ENCODE measurements around the gene SRPRA. TPM values are rescaled to one million over a fixed set of nuclear protein-coding genes. Genes with fewer than 3 reads are reported as not detected.

The SRPRA gene
- total RNA-seq, 1 experiment from 2014 or later, result 85.1 TPM

Other genes starting within 250 kb of the SRPRA start
- 1.3 and 2.8 TPM in 2 replicates for gene CDON, start 206.0 kb downstream of the SRPRA start, total RNA-seq (2014; rRNA removed; shearing (Covaris generic))
- 13.7 and 17.5 TPM in 2 replicates for gene RPUSD4, start 57.2 kb downstream of the SRPRA start, total RNA-seq (2014; rRNA removed; shearing (Covaris generic))
- 8.6 and 12.2 TPM in 2 replicates for gene FAM118B, start 57.1 kb downstream of the SRPRA start, total RNA-seq (2014; rRNA removed; shearing (Covaris generic))
- gene FOXRED1, start 259 bp upstream of the SRPRA start, total RNA-seq (2014; rRNA removed; shearing (Covaris generic)), result 12.8 and 14.8 TPM in 2 replicates
- gene TIRAP, start 14.2 kb upstream of the SRPRA start, total RNA-seq (2014; rRNA removed; shearing (Covaris generic)), result 1.4 and 1.7 TPM in 2 replicates
- gene DCPS, start 35.2 kb upstream of the SRPRA start, total RNA-seq (2014; rRNA removed; shearing (Covaris generic)), result 8.1 and 13.5 TPM in 2 replicates
- 22.3 and 32.8 TPM in 2 replicates for gene ST3GAL4, start 86.8 kb upstream of the SRPRA start, total RNA-seq (2014; rRNA removed; shearing (Covaris generic))